GM23338 (cell line): ENCODE measurements around the gene GNLY. TPM values are rescaled to one million over a fixed set of nuclear protein-coding genes. Genes with fewer than 3 reads are reported as not detected.

Source experiments
- polyA plus RNA-seq: library from polyadenylated mRNA; unstranded; fragments of >200 nt; fragmentation: Nextera tagmentation; extraction: Ambion mirVana; gene quantifications from 2 replicates; pipeline ENCODE4 v1.2.1, GENCODE V29; 2016
- small RNA-seq: library from RNA; depleted of rRNA; stranded (forward); fragments of <200 nt; gene quantifications from one replicate; pipeline ENCODE3, GENCODE V24; 2014; ENCODE audit warnings: low replicate concordance
- total RNA-seq: library from RNA; depleted of rRNA; stranded (reverse); fragments of >200 nt; shearing (Covaris generic); gene quantifications from 2 replicates; pipeline ENCODE4 v1.2.3, GENCODE V29; 2014; rRNA removed

The GNLY gene
- total and polyA plus RNA-seq, 2 experiments from 2014 or later: not detected

Small RNAs within 50 kb of the gene (small RNA-seq; reads per million reads assigned to genes)
- not detected for gene RNU1-38P

Other genes starting within 250 kb of the GNLY start
- gene MAT2A, start 155.2 kb upstream of the GNLY start, total RNA-seq: 206 and 232 TPM in 2 replicates
- gene MAT2A, start 155.2 kb upstream of the GNLY start, polyA plus RNA-seq: 74.4 and 105 TPM in 2 replicates
- 30.8 and 36.2 TPM in 2 replicates for gene GGCX, start 132.9 kb upstream of the GNLY start, total RNA-seq
- gene GGCX, start 132.9 kb upstream of the GNLY start, polyA plus RNA-seq: 14.4 and 15.3 TPM in 2 replicates
- 16.3 and 17.4 TPM in 2 replicates for gene VAMP8, start 116.8 kb upstream of the GNLY start, total RNA-seq
- 71.7 and 73.0 TPM in 2 replicates for gene VAMP8, start 116.8 kb upstream of the GNLY start, polyA plus RNA-seq
- 0.87 and 2.6 TPM in 2 replicates for gene VAMP5, start 109.9 kb upstream of the GNLY start, total RNA-seq
- gene VAMP5, start 109.9 kb upstream of the GNLY start, polyA plus RNA-seq: 5.5 and 7.8 TPM in 2 replicates
- gene RNF181, start 98.6 kb upstream of the GNLY start, total RNA-seq: 114 and 145 TPM in 2 replicates
- gene RNF181, start 98.6 kb upstream of the GNLY start, polyA plus RNA-seq: 260 and 276 TPM in 2 replicates
- 10.1 and 16.4 TPM in 2 replicates for gene TMEM150A, start 91.7 kb upstream of the GNLY start, total RNA-seq
- 21.4 and 27.9 TPM in 2 replicates for gene TMEM150A, start 91.7 kb upstream of the GNLY start, polyA plus RNA-seq
- 26.8 and 32.4 TPM in 2 replicates for gene C2orf68, start 82.3 kb upstream of the GNLY start, total RNA-seq
- 76.4 and 81.2 TPM in 2 replicates for gene C2orf68, start 82.3 kb upstream of the GNLY start, polyA plus RNA-seq
- gene USP39, start 78.2 kb upstream of the GNLY start, total RNA-seq: 103 and 111 TPM in 2 replicates
- gene USP39, start 78.2 kb upstream of the GNLY start, polyA plus RNA-seq: 60.8 and 63.3 TPM in 2 replicates
- not detected in 2 replicates for gene SFTPB, start 26.2 kb upstream of the GNLY start, total RNA-seq
- 0.06 TPM in 1 of 2 replicates, not detected in the other for gene SFTPB, start 26.2 kb upstream of the GNLY start, polyA plus RNA-seq
- gene ATOH8, start 59.6 kb downstream of the GNLY start, total RNA-seq: 0.62 and 0.97 TPM in 2 replicates
- gene ATOH8, start 59.6 kb downstream of the GNLY start, polyA plus RNA-seq: 0.11 and 0.45 TPM in 2 replicates
- gene ST3GAL5, start 194.6 kb downstream of the GNLY start, total RNA-seq: 7.9 and 8.9 TPM in 2 replicates
- 2.8 and 3.2 TPM in 2 replicates for gene ST3GAL5, start 194.6 kb downstream of the GNLY start, polyA plus RNA-seq